HG03457 (cell line): Measurements from ENCODE around the gene AP3S2.
"Not testable (repeated sequence)": the region's sequence is repeated elsewhere in the genome, so short reads cannot be mapped to it uniquely, and the experiment has no call there.

Experiments
- ATAC-seq: cut with Tn5 transposase; IDR thresholded peaks from one replicate; pipeline ENCODE4 v1.9.1; 2021; ENCODE audit warnings: moderate number of reproducible peaks; ENCODE audit not compliant: unreplicated experiment

Gene AP3S2

GRCh38 chr15:89783861-89784685, 109.7 kb downstream of the AP3S2 start:
- no peak for ATAC-seq

- ATAC-seq = no peak
These were observed 110.5 kb downstream of the AP3S2 start for GRCh38 chr15:89783111-89783860.

GRCh38 chr15:89782619-89782950, 111.2 kb downstream of the AP3S2 start:
- ATAC-seq = not testable (repeated sequence)

- no peak for ATAC-seq
These were observed 111.7 kb downstream of the AP3S2 start for GRCh38 chr15:89781891-89782618.

- ATAC-seq = no peak
These were observed 112.7 kb downstream of the AP3S2 start for GRCh38 chr15:89781055-89781454.

GRCh38 chr15:89780601-89781000, 113.2 kb downstream of the AP3S2 start:
- ATAC-seq = no peak
